ENCODE data around the gene SEPTIN10.

- no peak for TF ChIP-seq POLR2AphosphoS5 (IDR thresholded peaks at IDR 0.05; ENCODE audit: low read depth, low read length)
- TF ChIP-seq POLR2A (IDR thresholded peaks at IDR 0.05; ENCODE audit: low read depth, low read length) = no peak
These were observed 2.4 kb upstream of the SEPTIN10 start for GRCh38 chr2:109616184-109616583.
